NCI-H82 treated with DMSO at 0.1 percent for 48 hours (cell line): ENCODE data around the gene UNC13B.
"Not testable (repeated sequence)": the region's sequence is repeated elsewhere in the genome, so short reads cannot be mapped to it uniquely, and the experiment has no call there.

Source experiments
- DNase-seq: peaks from one replicate; lab custom pipeline; 2025; ENCODE audit not compliant: unreplicated experiment; lab: John Stamatoyannopoulos, UW

Gene UNC13B

DNA sequence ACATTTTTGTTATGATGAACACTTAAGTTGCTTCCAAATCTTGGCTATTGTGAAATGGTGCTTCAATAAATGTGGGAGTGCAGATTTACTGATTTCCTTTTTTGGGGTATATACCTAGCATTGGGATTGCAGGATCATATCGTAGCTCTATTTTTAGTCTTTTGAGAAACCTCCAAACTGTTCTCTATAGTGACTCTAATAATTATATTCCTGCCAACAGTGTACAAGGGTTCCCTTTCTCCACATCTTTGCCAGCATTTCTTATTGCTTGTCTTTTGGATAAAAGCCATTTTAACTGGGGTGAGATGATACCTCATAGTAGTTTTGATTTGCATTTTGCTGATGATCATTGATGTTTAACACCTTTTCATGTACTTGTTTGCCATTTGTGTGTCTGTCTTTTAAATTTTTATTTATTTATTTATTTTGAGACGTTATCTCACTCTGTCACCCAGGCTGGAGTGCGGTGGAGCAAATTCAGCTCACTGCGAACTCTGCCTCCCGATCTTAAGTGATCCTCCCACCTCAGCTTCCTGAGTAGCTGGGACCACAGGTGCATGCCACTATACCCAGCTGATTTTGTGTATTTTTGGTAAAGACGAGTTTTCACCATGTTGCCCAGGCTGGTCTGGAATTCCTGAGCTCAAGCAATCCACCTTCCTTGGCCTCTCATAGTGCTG, 59.0 kb downstream of the UNC13B start:
- no peak for DNase-seq

DNA sequence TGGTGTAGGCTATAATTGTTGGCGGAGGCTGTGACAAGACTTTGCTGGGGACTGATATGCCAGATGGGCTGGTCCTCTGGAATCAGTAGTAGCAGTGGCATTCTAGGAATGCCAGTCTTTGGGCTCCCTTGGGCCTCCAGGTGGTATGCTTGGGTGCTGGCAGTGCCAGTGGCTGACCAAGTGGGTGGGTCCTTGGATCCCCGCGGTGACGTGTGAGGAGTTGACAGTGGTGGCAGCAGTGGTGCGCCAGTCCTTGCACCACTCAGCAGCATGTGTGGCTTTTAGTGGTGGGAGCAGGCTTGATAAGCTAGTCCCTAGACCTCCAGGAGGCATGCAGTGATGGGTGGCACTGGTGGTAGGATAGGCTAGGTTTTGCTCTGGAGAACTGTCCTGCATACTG, 63.9 kb downstream of the UNC13B start:
- DNase-seq, result no peak

DNA sequence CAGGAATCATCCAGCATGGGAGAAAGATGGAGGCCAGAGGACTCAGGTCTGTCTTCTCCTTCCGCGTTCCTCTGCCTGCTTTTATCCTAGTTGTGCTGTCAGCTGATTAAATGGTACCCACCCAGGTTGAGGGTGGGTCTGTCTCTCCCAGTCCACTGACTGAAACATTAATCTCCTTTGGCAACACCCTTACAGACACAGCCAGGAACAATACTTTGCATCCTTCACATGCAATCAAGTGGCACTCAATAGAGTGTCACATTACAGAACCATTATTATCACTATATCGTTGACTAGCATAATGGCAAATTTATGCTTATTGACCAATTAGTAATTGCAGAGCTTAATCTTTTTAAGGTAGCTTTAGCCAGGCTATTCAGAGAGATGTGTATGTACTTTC, 64.8 kb downstream of the UNC13B start:
- no peak for DNase-seq

DNA sequence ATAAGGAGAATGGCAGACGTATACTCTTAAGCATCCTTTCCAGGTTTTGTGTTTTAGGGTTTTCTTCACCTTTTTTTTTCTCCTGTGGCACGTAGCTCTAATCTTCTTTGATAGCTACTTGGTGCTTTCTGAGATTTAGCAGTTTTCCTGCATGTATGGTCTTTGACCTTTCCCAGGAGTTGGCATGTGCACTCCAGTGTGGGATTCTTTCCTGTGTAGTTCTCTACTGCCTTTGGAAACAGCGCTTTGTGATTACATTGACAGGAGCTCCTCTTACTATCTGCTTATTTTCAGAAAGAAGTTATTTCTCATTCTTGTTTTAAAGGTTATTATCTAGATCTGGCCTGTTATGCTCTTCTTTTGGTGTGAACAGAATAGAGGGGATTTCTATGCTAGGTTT, 65.5 kb downstream of the UNC13B start:
- no peak for DNase-seq

DNA sequence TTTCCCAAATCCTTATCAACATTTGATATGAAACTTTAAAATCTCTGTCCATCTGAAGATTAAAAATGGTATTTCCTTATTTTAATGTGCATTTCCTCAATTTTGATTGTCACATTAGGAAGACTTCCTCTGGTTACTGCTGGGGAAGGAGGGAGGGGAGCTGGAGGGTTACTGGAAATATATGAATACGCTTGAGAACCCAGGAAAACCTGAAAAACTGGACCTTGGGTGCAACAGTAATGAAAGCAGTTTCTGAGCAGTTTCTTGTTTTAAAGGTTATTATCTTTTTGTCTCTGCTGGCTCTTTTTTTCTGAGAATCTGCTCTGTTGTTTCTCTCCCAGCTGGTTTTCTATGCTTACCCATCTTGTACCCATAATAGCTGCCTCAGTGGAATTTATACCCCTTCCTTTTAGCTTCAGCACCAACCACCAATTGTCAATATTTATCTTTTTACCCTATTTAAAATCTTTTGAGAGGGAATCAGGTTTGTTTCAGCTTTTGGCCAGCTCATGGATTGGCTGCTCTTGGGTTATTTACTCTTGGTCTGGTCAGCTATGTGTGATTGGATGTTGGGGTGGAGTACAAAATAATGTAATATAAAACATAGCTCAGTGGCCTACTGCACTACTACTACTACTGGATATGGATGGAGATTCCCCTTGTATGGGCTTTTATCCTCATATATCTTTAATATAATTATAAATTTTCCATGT, 67.4 kb downstream of the UNC13B start:
- DNase-seq, result no peak

DNA sequence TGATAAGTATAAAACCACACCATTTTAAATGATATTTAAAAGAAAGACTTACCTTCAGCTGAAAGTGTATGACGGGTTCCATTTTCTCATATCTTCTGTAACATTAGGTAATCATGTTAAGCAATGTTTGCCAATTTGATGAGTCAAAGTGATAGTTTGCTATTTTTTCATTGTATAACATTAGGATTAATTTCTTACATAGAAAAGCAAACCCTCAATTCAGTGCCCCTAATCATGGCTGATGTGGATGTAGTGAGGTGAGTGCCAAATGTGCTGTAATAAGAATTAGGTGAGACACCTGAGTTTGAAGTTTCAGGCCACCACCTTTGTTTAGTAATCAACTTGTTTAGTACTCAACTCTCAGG, 68.0 kb downstream of the UNC13B start:
- DNase-seq, result no peak

DNA sequence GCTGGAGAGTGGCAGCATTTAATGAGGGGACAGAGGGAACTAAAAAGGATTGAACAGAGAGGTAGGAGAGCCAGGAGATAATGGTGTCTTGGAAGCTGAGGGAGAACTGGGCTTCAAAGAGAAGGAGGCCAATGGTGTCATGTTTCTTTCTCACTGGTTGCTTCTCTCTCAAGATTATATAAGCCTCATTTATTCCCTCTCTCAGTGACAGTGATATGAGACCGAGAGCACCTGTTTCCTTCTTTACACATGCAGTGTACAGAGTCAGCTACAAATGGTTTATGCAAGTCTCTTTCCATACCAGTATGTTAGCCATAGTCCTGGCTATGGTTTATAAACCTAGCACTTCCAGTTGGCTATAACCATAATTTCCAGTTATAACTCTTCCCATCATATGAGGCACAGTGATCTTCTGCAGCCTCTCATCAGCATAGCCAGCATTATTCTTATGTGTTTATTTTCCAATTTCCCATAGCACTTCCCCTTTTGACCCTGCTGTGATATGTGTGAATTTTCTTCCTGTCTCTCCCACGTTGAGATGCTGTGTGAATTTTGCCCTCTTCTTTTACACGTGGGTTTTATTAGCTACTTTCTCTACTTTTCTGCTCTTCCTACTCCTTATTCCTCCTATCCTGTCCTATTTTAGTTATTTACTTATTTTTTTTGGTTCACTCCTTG, 71.2 kb downstream of the UNC13B start:
- DNase-seq, result no peak

DNA sequence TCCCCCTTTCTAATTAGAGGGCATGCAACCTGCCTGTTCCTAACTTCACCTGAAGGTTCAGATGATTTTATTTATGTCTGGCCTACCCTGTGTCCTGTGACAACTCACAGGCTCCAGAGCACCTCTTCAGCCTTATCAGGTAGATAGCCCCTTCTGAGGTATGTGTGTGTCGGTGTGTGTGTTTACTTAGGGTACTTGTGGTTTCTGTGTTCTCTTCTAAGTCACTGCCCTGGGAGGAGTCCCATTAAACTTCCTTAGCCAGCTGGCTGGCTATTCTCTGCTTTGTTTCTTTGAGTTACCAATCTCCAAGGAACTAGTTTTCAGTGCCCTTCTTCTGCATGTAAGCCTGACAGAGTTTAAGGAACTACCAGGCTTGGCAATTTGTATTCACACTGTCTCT, 74.9 kb downstream of the UNC13B start:
- no peak for DNase-seq

DNA sequence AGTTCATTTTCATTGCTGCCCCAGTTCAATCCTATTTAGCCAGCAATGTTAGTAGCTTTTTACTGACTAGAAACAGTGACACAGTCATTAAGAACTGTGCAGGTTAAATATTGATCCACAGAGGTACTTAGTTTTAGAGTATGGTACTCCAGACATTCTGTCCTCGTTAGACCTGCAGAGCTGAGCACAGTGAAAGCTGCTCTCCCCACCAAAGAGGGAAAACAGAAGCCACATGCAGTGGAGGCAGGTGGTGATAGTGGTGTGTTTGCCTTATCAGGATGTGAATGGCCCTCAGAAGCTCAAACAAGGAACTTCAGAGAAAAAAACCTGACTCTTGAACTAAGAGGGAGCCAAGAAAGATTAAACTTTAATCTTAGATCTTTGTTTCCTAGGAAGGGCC, 75.5 kb downstream of the UNC13B start:
- no peak for DNase-seq

DNA sequence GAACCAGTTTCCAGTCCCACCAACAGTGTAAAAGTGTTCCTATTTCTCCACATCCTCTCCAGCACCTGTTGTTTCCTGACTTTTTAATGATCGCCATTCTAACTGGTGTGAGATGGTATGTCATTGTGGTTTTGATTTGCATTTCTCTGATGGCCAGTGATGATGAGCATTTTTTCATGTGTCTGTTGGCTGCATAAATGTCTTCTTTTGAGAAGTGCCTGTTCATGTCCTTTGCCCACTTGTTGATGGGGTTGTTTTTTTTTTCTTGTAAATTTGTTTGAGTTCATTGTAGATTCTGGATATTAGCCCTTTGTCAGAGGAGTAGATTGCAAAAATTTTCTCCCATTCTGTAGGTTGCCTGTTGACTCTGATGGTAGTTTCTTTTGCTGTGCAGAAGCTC, 84.1 kb downstream of the UNC13B start:
- DNase-seq, result not testable (repeated sequence)

DNA sequence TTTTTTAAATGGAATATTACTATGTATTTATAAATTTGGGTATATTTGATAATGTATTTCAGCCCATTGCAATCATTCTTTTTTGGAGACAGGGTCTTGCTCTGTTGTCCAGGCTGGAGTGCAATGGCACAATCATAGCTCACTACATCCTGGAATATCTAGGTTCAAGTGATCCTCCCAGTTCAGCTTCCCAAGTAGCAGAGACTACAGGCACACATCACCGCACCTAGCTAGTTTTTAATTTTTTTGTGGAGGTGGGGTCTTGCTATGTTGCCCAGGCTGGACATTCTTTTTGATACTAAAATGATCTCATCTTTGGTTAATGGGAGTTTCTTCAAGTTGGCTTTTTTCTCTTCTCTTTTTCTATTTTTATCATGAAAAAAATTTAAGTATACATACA, 91.3 kb downstream of the UNC13B start:
- no peak for DNase-seq

DNA sequence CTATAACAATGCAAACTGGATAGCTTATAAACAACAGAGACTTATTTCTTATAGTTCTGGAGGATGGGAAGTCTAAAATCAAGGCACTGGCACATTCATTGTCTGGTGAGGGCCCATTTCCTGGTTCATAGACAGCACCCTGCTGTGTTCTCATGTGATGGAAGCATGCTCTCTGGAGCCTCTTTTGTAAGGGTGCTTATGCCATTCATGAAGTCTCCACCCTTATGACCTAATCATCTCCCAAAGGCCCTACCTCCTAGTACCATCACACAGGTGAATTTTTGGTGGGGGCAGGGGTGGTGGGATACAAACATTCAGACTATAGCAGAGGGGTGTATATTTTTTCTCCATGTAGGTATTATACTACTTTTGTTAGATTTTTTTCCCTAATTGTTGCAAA, 92.4 kb downstream of the UNC13B start:
- DNase-seq, result no peak

DNA sequence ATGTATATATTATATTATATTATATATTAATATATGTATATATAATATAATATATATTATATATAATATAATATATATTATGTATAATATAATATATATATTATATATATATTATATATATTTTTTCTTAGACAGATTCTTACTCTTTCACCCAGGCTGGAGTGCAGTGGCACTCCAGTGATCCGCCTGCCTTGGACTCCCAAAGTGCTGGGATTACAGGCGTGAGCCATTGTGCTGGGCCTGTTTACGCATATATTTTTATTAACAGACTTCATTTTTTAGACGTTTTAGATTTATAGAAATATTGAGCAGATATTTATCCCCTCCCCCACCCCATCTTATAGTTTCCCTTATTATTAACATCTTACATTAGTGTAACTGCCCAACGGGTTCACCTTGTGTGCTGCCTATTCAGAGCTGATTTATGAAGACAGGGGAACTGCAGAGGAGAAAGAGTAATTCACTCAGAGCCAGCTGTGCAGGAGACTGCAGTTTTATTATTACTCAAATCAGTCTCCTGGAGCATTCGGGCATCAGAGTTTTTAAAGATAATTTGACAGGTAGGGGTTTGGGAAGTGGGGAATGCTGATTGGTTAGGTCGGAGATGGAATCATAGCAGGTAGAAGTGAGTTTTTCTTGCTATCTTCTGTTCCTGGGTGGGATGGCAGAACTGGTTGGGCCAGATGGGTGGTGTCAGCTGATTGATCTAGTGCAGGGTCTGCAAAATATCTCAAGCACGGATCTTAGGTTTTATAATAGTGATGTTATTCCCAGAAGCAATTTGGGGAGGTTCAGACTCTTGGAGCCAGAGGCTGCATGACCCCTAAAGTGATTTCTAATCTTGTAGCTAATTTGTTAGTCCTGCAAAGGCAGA, 93.4 kb downstream of the UNC13B start:
- DNase-seq, result no peak

DNA sequence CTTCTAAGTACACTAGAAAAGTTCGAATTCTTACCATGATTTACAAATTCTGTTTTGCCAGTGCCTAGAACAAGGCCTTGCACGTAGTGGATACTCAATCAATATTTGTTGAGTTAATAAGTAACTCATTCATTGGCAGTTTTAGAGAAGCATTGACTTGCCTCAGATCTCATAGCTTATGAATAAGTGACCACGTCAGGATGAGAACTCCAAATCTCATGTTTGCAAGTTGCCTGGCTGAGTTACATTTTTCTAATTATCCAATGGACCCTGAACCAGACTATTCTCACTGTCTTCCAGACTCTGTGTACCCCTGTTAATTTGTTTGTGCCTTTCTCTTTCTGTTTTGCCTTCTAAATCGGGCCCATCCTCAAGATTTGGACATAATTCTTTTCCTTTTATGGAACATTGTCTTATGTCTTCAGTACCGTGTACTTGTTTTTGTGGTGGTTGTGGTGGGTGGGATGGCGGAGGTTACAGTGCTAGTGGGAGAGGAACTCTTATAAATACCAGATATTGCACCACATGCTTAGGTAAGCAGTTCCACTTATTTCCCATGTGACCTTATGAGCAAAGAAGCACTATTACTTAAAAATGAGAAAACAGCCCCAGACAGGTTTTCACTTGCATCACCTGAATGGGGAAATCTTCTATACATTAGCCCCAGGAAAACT, 96.3 kb downstream of the UNC13B start:
- DNase-seq, result no peak

DNA sequence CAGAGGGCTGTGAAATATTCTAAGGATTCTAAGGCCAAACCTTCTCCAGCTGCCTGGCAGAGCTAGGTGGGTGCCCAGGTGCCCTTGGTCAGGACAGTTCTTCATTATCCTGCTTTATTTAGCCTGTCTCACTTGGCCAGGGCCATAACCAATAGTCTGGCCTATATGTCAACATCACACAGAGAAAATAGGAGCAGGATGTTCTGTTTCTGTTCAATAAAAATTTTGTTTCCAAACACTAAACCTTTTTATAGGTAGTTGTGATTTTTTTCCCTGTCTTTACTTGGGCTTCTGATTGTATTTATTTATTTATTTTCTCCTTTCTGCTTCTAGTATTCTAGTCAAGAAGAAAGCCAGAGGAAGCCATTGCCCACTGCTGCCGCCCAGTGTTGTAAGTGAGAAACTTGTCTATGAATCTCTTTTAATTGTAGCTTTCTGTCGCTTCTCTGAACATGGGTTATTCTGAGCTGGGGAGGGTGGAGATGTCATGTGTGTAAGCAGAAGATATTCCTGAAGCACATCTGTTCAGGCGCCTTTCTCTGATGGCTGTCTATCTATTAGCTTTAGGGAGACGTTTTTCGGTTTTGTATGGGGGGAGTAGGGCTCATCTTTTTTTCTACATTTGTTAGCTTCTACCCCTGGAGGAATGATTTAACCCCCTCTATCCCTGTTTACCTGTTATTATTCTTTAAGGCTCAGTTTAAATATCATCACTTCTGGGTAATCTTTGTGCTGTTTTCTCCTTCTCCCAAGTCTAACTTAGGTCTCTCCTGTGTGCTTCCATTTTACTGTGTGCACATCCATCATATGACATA, 97.1 kb downstream of the UNC13B start:
- peak; percentile 3 for DNase-seq

DNA sequence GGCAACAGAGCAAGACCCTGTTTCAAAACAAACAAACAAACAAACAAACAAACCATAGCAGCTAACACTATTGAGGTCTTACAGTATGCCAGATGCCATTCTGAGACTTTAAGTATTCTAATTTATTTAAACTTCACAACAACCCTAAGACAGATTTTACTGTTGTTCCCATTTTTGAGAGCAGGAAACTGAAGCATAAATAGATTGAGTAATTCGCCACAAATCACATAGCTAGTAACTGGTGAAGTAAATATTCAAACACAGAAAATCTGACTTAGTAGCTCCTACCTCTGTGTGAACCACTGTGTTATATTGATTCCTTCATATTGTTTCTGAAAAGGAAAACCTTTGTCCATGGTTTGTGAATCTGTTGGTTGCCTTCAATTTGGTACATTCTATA, 98.4 kb downstream of the UNC13B start:
- no peak for DNase-seq

DNA sequence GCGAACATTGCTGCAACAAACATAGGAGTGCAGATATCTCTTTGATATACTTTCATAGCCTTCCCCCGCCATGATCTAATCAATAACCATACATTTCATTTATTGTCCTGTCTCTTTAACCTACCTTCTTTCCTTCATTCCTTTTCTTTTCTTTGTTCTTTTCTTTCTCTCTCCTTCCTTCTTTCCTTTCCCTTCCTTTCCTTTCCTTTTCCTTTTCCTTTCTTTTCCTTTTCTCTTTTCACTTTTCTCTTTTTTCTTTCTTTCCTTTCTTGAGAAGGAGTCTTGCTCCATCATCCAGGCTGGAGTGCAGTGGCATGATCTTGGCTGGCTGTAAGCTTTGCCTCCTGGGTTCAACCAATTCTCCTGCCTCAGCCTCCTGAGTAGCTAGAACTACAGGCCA, 100.3 kb downstream of the UNC13B start:
- no peak for DNase-seq

DNA sequence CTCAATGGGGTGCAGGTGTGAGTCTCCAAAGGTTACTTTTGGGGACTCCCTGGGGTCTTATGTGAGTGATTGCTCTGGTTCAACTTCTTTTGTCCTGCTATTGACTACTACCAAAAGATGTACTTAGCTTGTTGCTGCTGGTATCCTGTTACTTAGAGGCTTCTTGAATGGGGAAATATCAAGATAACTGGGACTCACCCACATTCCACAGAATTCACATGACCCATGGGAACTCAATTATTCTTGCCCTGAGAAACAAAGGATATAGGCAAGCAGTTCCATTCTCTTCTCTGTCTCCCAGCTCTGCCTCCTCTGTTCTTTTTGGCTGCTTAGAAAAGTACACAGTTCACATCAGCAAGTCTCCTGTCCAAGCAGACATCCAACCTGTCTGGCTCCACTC, 105.9 kb downstream of the UNC13B start:
- DNase-seq, result no peak

DNA sequence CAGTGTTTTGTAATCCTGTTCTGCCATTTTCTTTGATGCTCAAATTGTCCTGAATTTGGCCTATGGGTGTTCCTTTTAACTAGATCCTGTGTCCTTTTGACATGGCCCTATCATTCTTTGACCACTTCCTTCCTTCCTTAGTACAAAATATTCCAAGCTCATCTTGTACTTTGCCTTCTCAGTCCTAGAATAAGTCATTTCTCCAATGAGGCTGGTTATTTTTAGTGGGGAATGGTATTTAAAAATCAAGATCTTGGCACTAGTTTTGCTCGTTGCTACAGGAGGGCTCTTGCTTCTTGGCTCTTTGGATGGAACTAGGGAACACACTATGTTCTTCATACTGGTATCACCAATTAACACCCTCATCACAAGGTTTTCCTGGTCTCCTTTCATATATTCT, 108.1 kb downstream of the UNC13B start:
- no peak for DNase-seq

DNA sequence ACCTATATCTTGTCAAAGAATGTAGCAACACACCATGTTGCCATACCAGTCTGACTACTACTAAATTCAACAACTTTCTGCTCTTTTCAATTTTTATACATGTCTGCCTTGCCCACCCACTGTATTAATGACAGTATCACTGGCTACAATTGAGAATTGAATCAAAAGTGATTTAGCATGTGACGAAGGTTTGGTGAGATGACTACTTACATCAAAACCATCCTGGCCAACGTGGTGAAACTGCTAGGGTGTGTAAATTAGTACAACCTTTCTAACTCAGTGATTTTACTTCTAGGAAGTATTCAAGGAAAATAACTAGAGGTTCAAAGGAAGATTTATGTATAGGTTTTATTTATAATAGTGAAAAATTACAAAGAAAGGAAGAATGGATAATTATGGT, 109.8 kb downstream of the UNC13B start:
- DNase-seq, result no peak
